K562 (cell line): ENCODE results near the gene ZER1. TPM values are rescaled to one million over a fixed set of nuclear protein-coding genes. Genes with fewer than 3 reads are reported as not detected.
A peak's percentile ranks its signal among the peaks of the same experiment; 100 is the strongest.

Source experiments
- KHSRP ChIP-seq: fragments of 450-650 bp; IDR thresholded peaks from 2 replicates; pipeline ENCODE4 v1.6.1; 2017
- NCOA1 ChIP-seq: fragments of 450-650 bp; IDR thresholded peaks from 2 replicates; pipeline ENCODE4 v1.6.1; 2016; ENCODE audit warnings: low read depth
- PHF21A ChIP-seq: fragments of 450-650 bp; IDR thresholded peaks from 2 replicates; pipeline ENCODE4 v1.6.1; 2017; ENCODE audit warnings: low read depth, borderline replicate concordance
- POLR2B ChIP-seq: fragments of 450-650 bp; IDR thresholded peaks from 2 replicates; pipeline ENCODE4 v1.6.1; 2018; ENCODE audit warnings: low read depth; ENCODE audit not compliant: partially characterized antibody
- PPARD ChIP-seq: fragments of 250-450 bp; sonication (Bioruptor Pico); IDR thresholded peaks from 2 replicates; pipeline ENCODE4 v1.8.0; 2022; ENCODE audit warnings: inconsistent platforms, mild to moderate bottlenecking, moderate library complexity
- SETDB1 ChIP-seq: IDR thresholded peaks from one replicate; pipeline ENCODE4 v1.6.1; 2012; ENCODE audit warnings: low read length, control low read depth, inconsistent platforms
- SMAD4 ChIP-seq: fragments of 250-450 bp; sonication (Bioruptor Pico); conservative IDR thresholded peaks from 2 replicates; pipeline ENCODE4 v1.8.0; 2021; ENCODE audit warnings: inconsistent platforms, mild to moderate bottlenecking, moderate library complexity
- SRSF3 ChIP-seq: fragments of 200-400 bp; formaldehyde crosslinking; IDR thresholded peaks from 2 replicates; pipeline ENCODE4 v1.6.1; 2016; ENCODE audit warnings: mild to moderate bottlenecking, low read length, moderate library complexity; ENCODE audit not compliant: insufficient read depth
- U2AF1 ChIP-seq: fragments of 200-400 bp; formaldehyde crosslinking; optimal IDR thresholded peaks from 2 replicates; pipeline ENCODE3; 2017; ENCODE audit warnings: mild to moderate bottlenecking, low read depth, low read length, moderate library complexity
- ZBTB1 ChIP-seq: sonication (generic); formaldehyde crosslinking; IDR thresholded peaks from 2 replicates; pipeline ENCODE4 v1.8.1; 2023; ENCODE audit warnings: missing genetic modification reagents, low read depth, mild to moderate bottlenecking, borderline replicate concordance
- ZNF551 ChIP-seq: fragments of 250-450 bp; sonication (Bioruptor Pico); IDR thresholded peaks from 2 replicates; pipeline ENCODE4 v1.5.0; 2021; ENCODE audit warnings: mild to moderate bottlenecking, moderate library complexity
- ZNF644 ChIP-seq: fragments of 200-800 bp; sonication (Bioruptor generic); IDR thresholded peaks from 2 replicates; pipeline ENCODE4 v1.6.1; 2016; ENCODE audit warnings: low read depth, missing genetic modification characterization, missing compliant biosample characterization
- ZNF707 ChIP-seq: fragments of 250-450 bp; sonication (Bioruptor Pico); conservative IDR thresholded peaks from 2 replicates; pipeline ENCODE4 v1.8.0; 2022; ENCODE audit warnings: inconsistent platforms, mild to moderate bottlenecking, moderate library complexity
- polyA plus RNA-seq, 8 experiments: library from polyadenylated mRNA; depleted of rRNA in 4 of 8; stranded (reverse) in 5 of 8; unstranded in 3 of 8; fragments of >200 nt; fragmentation: Nextera tagmentation in 2 of 8; fragmentation: Illumina TruSeq in 1 of 8; extraction: Ambion mirVana in 2 of 8; extraction: Trizol in 1 of 8; gene quantifications; 2 replicates each; pipeline versions ENCODE4 v1.2.1 to v1.2.3, GENCODE V29; 2011 to 2014; ENCODE audit warnings: inconsistent platforms in 1 of 8, missing spikeins in 1 of 8
- total RNA-seq, 7 experiments: library from RNA; depleted of rRNA in 6 of 7; stranded (reverse); fragments of >200 nt in 6 of 7; fragmentation: Illumina TruSeq in 2 of 7; extraction: Trizol in 2 of 7; gene quantifications; 2 replicates each; pipeline versions ENCODE4 v1.2.1 to v1.2.3, GENCODE V29; 2011 to 2021; ENCODE audit warnings: low replicate concordance in 1 of 7
- TF ChIP-seq, protein P1 (sequence below): sonication (generic); formaldehyde crosslinking; IDR thresholded peaks from 2 replicates; pipeline ENCODE4 v1.8.1; 2023; ENCODE audit warnings: missing genetic modification reagents, mild to moderate bottlenecking, borderline replicate concordance
- TF ChIP-seq, protein P2 (sequence below): fragments of 450-650 bp; conservative IDR thresholded peaks from 2 replicates; pipeline ENCODE4 v1.6.1; 2016; ENCODE audit warnings: missing genetic modification characterization, low read depth, mild to moderate bottlenecking, control low read depth, missing compliant biosample characterization
- TF ChIP-seq, protein P3 (sequence below), 3 experiments: fragments of 200-800 bp in 1 of 3; sonication (Bioruptor generic) in 1 of 3; sonication (generic) in 1 of 3; formaldehyde crosslinking in 1 of 3; IDR thresholded peaks; 2 replicates each; pipeline versions ENCODE4 v1.6.1 to v1.8.0; 2016 to 2022; ENCODE audit warnings: mild to moderate bottlenecking in 2 of 3, missing compliant biosample characterization in 2 of 3, missing genetic modification characterization in 2 of 3, missing genetic modification reagents in 1 of 3
- TF ChIP-seq, protein P4 (sequence below): IDR thresholded peaks from 2 replicates; pipeline ENCODE4 v1.6.1; 2012; ENCODE audit warnings: low read depth, low read length, improper control_type of control experiment, borderline replicate concordance

The ZER1 gene
- total and polyA plus RNA-seq, 9 of the 15 experiments (the other 6 are each of a cell fraction or from before 2014, with no cell fraction given), result 0.07 to 10.7 (median 6.2) TPM

DNA sequence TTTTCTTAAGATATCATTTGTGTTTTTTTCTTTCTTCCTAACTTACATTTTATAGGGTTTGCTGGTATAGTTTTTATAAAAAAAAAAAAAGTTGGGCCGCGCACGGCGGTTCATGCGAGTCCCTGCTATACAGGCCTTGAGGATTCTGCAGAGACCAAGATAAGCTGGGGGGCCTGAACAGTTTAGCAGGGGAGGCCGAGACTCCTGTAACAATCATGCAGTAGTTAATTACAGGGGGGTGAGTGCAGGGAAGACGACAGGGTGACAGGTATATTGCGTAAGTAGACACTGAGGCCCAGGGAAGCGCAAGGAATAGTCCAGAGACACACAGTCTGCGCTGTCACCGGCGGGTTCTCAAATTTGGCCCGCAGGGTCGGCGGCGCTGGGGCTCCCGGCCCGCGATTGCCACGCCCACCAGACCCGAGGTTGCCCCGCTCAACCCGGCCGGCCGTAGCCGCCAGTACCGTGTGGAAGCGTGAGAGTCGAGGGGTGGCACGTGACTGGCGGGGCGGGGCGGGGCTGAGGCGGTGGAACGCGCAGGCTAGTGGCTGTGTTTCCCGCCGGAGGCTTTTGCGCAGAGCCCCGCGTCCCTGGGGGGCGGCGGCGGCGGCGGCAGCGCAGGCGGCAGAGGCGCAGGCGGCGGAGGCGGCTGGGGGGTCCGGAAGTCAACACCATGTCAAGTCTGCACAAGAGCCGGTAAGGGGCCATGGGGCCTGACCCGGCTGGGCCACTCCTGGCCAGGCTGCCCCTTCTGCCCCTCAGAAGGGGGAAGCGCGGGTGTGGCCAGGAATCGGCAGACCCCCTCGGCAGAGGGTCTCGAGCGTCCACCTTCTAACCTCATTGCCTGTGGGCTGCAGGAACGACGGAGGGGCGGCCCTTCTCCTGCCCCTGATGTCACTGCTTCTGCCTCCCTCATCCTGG lies 15.2 kb upstream of the ZER1 start, which contains the start of gene TBC1D13 (continued):
- TF ChIP-seq, protein P1, sequence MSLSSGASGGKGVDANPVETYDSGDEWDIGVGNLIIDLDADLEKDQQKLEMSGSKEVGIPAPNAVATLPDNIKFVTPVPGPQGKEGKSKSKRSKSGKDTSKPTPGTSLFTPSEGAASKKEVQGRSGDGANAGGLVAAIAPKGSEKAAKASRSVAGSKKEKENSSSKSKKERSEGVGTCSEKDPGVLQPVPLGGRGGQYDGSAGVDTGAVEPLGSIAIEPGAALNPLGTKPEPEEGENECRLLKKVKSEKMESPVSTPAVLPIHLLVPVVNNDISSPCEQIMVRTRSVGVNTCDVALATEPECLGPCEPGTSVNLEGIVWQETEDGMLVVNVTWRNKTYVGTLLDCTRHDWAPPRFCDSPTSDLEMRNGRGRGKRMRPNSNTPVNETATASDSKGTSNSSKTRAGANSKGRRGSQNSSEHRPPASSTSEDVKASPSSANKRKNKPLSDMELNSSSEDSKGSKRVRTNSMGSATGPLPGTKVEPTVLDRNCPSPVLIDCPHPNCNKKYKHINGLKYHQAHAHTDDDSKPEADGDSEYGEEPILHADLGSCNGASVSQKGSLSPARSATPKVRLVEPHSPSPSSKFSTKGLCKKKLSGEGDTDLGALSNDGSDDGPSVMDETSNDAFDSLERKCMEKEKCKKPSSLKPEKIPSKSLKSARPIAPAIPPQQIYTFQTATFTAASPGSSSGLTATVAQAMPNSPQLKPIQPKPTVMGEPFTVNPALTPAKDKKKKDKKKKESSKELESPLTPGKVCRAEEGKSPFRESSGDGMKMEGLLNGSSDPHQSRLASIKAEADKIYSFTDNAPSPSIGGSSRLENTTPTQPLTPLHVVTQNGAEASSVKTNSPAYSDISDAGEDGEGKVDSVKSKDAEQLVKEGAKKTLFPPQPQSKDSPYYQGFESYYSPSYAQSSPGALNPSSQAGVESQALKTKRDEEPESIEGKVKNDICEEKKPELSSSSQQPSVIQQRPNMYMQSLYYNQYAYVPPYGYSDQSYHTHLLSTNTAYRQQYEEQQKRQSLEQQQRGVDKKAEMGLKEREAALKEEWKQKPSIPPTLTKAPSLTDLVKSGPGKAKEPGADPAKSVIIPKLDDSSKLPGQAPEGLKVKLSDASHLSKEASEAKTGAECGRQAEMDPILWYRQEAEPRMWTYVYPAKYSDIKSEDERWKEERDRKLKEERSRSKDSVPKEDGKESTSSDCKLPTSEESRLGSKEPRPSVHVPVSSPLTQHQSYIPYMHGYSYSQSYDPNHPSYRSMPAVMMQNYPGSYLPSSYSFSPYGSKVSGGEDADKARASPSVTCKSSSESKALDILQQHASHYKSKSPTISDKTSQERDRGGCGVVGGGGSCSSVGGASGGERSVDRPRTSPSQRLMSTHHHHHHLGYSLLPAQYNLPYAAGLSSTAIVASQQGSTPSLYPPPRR (CRISPR knock-in tag), result 0 out of 2 replicates have a peak, but pooled peaks have one; percentile 50
- TF ChIP-seq SRSF3, result no peak
- TF ChIP-seq POLR2B, result no peak
- TF ChIP-seq, protein P2, sequence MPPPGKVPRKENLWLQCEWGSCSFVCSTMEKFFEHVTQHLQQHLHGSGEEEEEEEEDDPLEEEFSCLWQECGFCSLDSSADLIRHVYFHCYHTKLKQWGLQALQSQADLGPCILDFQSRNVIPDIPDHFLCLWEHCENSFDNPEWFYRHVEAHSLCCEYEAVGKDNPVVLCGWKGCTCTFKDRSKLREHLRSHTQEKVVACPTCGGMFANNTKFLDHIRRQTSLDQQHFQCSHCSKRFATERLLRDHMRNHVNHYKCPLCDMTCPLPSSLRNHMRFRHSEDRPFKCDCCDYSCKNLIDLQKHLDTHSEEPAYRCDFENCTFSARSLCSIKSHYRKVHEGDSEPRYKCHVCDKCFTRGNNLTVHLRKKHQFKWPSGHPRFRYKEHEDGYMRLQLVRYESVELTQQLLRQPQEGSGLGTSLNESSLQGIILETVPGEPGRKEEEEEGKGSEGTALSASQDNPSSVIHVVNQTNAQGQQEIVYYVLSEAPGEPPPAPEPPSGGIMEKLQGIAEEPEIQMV (tag), result no peak
- TF ChIP-seq SMAD4 (CRISPR knock-in tag), result peak; percentile 95
- TF ChIP-seq PPARD (CRISPR knock-in tag), result no peak
- TF ChIP-seq ZNF551, result no peak
- TF ChIP-seq NCOA1, result peak; percentile 92
- no peak for TF ChIP-seq ZNF707 (CRISPR knock-in tag)
- peak; percentile 36; the same call in 1 of the 2 replicates for TF ChIP-seq PHF21A
- TF ChIP-seq, protein P3, sequence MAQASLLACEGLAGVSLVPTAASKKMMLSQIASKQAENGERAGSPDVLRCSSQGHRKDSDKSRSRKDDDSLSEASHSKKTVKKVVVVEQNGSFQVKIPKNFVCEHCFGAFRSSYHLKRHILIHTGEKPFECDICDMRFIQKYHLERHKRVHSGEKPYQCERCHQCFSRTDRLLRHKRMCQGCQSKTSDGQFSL (CRISPR knock-in tag; IDR thresholded peaks at IDR 0.05), result peak; percentile 90
- TF ChIP-seq, protein P3 (tag; IDR thresholded peaks at IDR 0.05), result peak in 1 of 2 experiments; percentile 62; a peak in 1 of 4 replicates
- TF ChIP-seq ZBTB1 (CRISPR knock-in tag), result peak; percentile 89
- TF ChIP-seq KHSRP, result no peak
- 0 out of 2 replicates have a peak, but pooled peaks have one; percentile 25 for TF ChIP-seq ZNF644
- no peak for TF ChIP-seq SETDB1
- TF ChIP-seq U2AF1, result no peak
- TF ChIP-seq, protein P4, sequence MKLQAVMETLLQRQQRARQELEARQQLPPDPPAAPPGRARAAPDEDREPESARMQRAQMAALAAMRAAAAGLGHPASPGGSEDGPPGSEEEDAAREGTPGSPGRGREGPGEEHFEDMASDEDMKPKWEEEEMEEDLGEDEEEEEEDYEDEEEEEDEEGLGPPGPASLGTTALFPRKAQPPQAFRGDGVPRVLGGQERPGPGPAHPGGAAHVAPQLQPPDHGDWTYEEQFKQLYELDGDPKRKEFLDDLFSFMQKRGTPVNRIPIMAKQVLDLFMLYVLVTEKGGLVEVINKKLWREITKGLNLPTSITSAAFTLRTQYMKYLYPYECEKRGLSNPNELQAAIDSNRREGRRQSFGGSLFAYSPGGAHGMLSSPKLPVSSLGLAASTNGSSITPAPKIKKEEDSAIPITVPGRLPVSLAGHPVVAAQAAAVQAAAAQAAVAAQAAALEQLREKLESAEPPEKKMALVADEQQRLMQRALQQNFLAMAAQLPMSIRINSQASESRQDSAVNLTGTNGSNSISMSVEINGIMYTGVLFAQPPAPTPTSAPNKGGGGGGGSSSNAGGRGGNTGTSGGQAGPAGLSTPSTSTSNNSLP, result no peak
